NT2/D1 (cell line): ENCODE results near the gene HOXC13.

Experiments
- DNase-seq: peaks from one replicate; pipeline ENCODE4 v3.0.0-alpha.2; 2011; ENCODE audit warnings: low read depth, low spot score
- H3K27me3 ChIP-seq: 2 replicates; pipeline ENCODE4 v1.6.0; 2011; ENCODE audit warnings: mild to moderate bottlenecking; ENCODE audit not compliant: insufficient read length, insufficient read depth
- H3K36me3 ChIP-seq: 2 replicates; pipeline ENCODE4 v1.6.1; 2011; ENCODE audit warnings: mild to moderate bottlenecking, low read length, mixed read lengths; ENCODE audit not compliant: insufficient read depth, insufficient read length
- H3K4me1 ChIP-seq: 2 replicates; pipeline ENCODE4 v1.5.1; 2011; ENCODE audit not compliant: insufficient read depth, insufficient read length
- H3K4me3 ChIP-seq: 2 replicates; pipeline ENCODE4 v1.5.1; 2011; ENCODE audit warnings: low read depth; ENCODE audit not compliant: insufficient read length
- H3K9ac ChIP-seq: 2 replicates; pipeline ENCODE4 v1.6.0; 2011; ENCODE audit warnings: low read depth; ENCODE audit not compliant: insufficient read length
- H3K9me3 ChIP-seq: 2 replicates; pipeline ENCODE4 v1.5.1; 2011; ENCODE audit warnings: mild to moderate bottlenecking, low read length; ENCODE audit not compliant: insufficient read depth
- SUZ12 ChIP-seq: IDR thresholded peaks from 2 replicates; pipeline ENCODE4 v1.6.1; 2011; ENCODE audit not compliant: insufficient read length, insufficient read depth; ENCODE audit errors: extremely low read depth
- YY1 ChIP-seq: IDR thresholded peaks from 2 replicates; pipeline ENCODE4 v1.6.1; 2011; ENCODE audit not compliant: insufficient read length, insufficient read depth
- ZNF274 ChIP-seq: IDR thresholded peaks from 2 replicates; pipeline ENCODE4 v1.6.1; 2011; ENCODE audit warnings: mild to moderate bottlenecking, low read depth, low read length

The HOXC13 gene

GRCh38 chr12:53924521-53925405 lies 13.9 kb upstream of the HOXC13 start:
- no peaks in the 10 kb centered on the region for H3K4me1 ChIP-seq
- H3K4me3 ChIP-seq = no peak overlapping the region
- H3K36me3 ChIP-seq = no peaks in the 10 kb centered on the region
- no peak overlapping the region for H3K9ac ChIP-seq
- H3K27me3 ChIP-seq = peaks cover 52% of the 10 kb centered on the region
- no peaks in the 10 kb centered on the region for H3K9me3 ChIP-seq
- DNase-seq = no peak
- TF ChIP-seq ZNF274 = no peak
- no peak for TF ChIP-seq SUZ12
- TF ChIP-seq YY1 = no peak

- H3K36me3 ChIP-seq = no peaks in the 10 kb centered on the region
- no peak overlapping the region for H3K9ac ChIP-seq
- no peaks in the 10 kb centered on the region for H3K4me1 ChIP-seq
- peaks cover 76% of the 10 kb centered on the region for H3K27me3 ChIP-seq
- no peak for DNase-seq
- H3K4me3 ChIP-seq = no peak overlapping the region
- TF ChIP-seq SUZ12 (peak; percentile 68), YY1 (no peak), ZNF274 (no peak)
- no peaks in the 10 kb centered on the region for H3K9me3 ChIP-seq
These were observed 11.2 kb upstream of the HOXC13 start for GRCh38 chr12:53927220-53928029.

GRCh38 chr12:53928054-53928835 lies 10.4 kb upstream of the HOXC13 start:
- H3K4me3 ChIP-seq = peak overlapping the region; percentile 25
- no peaks in the 10 kb centered on the region for H3K9me3 ChIP-seq
- H3K36me3 ChIP-seq = no peaks in the 10 kb centered on the region
- TF ChIP-seq YY1 (no peak), SUZ12 (no peak), ZNF274 (no peak)
- peak overlapping the region; percentile 46 for H3K9ac ChIP-seq
- H3K4me1 ChIP-seq = no peaks in the 10 kb centered on the region
- H3K27me3 ChIP-seq = peaks cover 81% of the 10 kb centered on the region
- no peak for DNase-seq

- no peaks in the 10 kb centered on the region for H3K36me3 ChIP-seq
- no peak overlapping the region for H3K9ac ChIP-seq
- peaks cover 85% of the 10 kb centered on the region for H3K27me3 ChIP-seq
- TF ChIP-seq ZNF274 (no peak), SUZ12 (no peak), YY1 (no peak)
- H3K4me3 ChIP-seq = no peak overlapping the region
- no peaks in the 10 kb centered on the region for H3K4me1 ChIP-seq
- DNase-seq = no peak
- no peaks in the 10 kb centered on the region for H3K9me3 ChIP-seq
These were observed 9.1 kb upstream of the HOXC13 start for GRCh38 chr12:53929527-53929926.

- Histone ChIP-seq H3K36me3 (no peaks in the 10 kb centered on the region), H3K9ac (no peak overlapping the region), H3K4me3 (no peak overlapping the region), H3K9me3 (no peaks in the 10 kb centered on the region), H3K4me1 (no peaks in the 10 kb centered on the region), H3K27me3 (peaks cover 76% of the 10 kb centered on the region)
- TF ChIP-seq YY1 (no peak), ZNF274 (no peak), SUZ12 (no peak)
- no peak for DNase-seq
These were observed 7.9 kb upstream of the HOXC13 start for GRCh38 chr12:53930591-53931255.

GRCh38 chr12:53931844-53932581 lies 6.6 kb upstream of the HOXC13 start:
- DNase-seq = no peak
- H3K4me1 ChIP-seq = no peaks in the 10 kb centered on the region
- H3K9ac ChIP-seq = no peak overlapping the region
- peaks cover 72% of the 10 kb centered on the region for H3K27me3 ChIP-seq
- no peaks in the 10 kb centered on the region for H3K36me3 ChIP-seq
- H3K4me3 ChIP-seq = no peak overlapping the region
- TF ChIP-seq SUZ12 (no peak), YY1 (no peak), ZNF274 (no peak)
- no peaks in the 10 kb centered on the region for H3K9me3 ChIP-seq
